GM12892 (cell line): Measurements from ENCODE around the gene ARID1A.

Experiments used
- DNase-seq: peaks from one replicate; pipeline ENCODE4 v3.0.0; 2011; ENCODE audit not compliant: insufficient read length
- FAIRE-seq: peaks from 2 replicates; lab custom pipeline; 2011; peaks lifted over from hg19 to GRCh38; lab: Jason Lieb, UNC
- POLR2A ChIP-seq: IDR thresholded peaks from 2 replicates; pipeline ENCODE4 v1.6.1; 2011; ENCODE audit warnings: low read depth, low read length, control low read depth
- POLR2AphosphoS5 ChIP-seq: IDR thresholded peaks from 2 replicates; pipeline ENCODE4 v1.6.1; 2011; ENCODE audit warnings: low read depth, low read length, control low read depth
- TAF1 ChIP-seq: IDR thresholded peaks from 2 replicates; pipeline ENCODE4 v1.6.1; 2011; ENCODE audit warnings: low read depth, mild to moderate bottlenecking, control low read depth, low read length, borderline replicate concordance

Gene ARID1A

DNA sequence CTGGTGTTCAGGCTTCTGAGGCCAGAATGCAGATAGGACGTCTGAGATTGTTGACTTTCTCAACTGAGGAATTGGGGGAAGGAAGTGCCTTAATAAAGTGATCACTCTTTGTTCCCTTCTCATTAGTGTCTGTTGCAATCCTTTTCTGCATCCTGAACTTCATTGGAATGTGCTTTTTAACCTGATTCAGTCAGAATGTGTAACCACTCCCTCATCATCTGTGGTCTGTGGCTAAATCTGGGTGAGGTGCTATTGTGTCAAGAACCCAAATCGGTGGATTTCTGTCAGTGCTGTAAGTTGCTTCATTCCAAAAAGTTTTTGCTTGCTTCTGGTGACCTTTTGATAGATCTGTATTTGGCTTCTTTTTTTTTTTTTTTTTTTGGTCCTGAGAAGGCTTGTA, 38.2 kb downstream of the ARID1A start:
- DNase-seq, result no peak
- TF ChIP-seq TAF1, result no peak
- no peak for TF ChIP-seq POLR2A
- no peak for TF ChIP-seq POLR2AphosphoS5
- FAIRE-seq, result no peak

DNA sequence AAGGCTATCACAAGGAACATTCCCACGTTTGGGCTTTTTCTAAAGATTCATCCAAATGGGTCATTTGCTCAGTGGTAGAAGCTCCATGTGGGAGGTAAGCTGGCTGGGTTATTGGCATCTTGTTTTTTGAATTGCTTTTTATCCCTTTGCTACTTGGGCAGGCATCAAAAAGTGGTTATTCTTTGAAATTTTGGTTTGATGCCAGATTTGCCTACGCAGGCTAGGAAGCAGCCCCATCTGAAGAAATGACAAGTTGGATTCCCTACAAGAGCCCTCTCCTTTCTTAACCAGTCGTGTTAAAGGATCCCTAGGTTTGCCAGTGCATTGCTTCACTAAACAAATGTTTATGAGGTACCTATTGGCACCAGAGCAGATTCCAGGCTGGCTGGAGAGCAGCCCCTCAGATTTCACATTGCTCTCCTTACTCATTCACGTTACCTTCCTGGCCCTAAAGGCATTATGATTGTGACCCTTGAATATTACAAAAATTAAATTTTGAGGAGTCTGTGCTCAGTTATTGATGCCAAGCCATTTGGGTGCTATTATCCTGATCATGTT, 38.8 kb downstream of the ARID1A start:
- no peak for FAIRE-seq
- no peak for TF ChIP-seq POLR2AphosphoS5
- no peak for DNase-seq

- FAIRE-seq (no peak), DNase-seq (no peak)
- TF ChIP-seq POLR2A, result no peak
- TF ChIP-seq POLR2AphosphoS5, result no peak
- TF ChIP-seq TAF1, result no peak
Observed at GRCh38 chr1:26739329-26739914, 43.6 kb downstream of the ARID1A start.

DNA sequence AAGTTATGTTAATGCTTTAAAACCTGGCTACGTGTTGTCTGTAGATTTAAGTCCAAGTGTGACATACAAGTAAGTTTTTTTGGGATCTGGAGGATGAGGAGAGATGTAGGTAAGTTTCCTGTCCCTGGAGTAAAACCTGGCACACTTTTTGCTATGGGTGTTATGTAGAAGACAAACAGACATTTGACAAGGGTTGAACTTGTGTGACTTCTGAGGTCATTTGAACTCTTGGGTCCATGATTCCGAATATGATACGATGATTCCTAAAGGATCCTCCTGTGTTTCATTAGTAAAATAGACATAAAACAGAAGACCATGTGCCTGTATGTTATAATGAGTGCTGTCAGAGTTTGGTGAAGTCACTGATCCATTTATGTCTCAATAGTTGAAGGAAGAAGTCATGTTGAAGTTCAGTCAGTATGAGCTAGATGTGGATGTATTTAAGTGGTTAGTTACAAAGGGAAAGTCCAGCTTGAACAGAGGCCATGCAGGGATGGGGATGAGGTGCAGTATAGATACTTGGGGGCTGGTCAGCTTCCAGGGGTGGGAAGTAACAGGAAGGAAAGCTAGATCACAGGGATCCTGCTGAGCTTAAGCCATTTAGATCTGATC, 44.3 kb downstream of the ARID1A start:
- FAIRE-seq (peak; percentile 74), DNase-seq (no peak)
- TF ChIP-seq POLR2A (no peak), TAF1 (no peak), POLR2AphosphoS5 (no peak)

DNA sequence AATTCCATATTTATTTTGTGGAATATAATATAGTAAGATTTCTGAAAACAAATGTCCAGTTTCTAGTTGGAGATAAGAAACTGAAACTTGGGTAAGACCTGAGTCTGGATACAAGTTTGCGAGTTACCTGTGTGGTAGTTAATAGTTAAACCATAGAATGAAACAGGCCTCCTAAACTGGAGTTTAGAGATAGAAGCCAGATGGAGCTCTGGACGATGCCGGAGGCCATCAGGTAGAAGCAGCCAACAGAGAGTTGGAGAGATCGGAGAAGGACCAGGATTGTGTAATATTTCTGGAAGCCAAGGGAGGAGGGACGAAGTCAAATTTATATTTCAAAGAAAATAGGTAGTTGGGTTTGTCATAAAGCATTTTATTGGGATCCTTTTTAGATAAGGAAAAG, 45.1 kb downstream of the ARID1A start:
- no peak for TF ChIP-seq TAF1
- no peak for TF ChIP-seq POLR2A
- TF ChIP-seq POLR2AphosphoS5, result no peak
- FAIRE-seq (no peak), DNase-seq (no peak)

GRCh38 chr1:26743426-26744059, 47.7 kb downstream of the ARID1A start:
- DNase-seq (no peak), FAIRE-seq (no peak)

DNA sequence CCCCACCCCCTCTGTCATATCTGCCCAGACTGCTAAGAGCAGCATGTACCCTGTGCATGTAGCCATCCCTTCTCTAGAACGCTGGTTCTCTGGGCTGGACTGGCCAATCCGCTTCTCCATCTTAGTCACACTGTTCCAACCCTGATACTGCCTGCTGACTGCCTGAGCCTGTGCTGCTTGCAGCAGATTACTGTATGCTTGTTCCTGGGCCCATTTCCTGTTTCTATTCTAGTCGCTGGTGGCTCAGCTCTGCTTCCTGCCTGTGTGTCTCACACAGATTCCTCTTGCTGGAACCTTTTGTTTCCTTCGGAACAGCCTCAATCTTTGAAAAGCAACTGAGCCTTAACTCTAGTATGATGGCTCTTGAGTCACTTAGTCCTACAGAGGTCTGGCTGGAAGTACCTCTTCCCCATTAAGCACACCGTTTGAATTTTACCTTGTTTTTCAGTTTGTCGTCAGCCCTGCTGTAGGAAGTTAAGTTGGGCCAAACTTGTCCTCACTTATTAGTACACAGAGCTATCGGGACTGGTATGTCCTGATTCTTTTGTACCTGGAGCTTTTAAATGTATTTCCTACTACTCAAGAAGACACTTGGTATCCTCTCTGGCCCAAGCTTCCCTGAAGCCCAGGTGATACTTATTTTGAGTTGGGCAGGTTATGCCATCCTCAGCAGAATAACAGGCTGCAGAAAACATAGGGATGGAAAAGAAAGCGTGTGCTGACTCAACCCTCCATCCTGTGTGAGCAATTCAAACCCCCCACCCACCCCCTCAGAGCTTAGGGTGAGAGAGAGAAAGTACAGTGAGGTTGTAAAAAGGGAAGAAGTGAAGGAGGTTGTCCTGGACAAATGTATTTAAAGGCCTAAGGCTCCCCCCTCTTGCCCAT, 48.5 kb downstream of the ARID1A start:
- peak; percentile 99 for FAIRE-seq
- TF ChIP-seq TAF1 (peak; percentile 64; the same call in 1 of the 2 replicates), POLR2A (peak; percentile 68; the same call in 1 of the 2 replicates), POLR2AphosphoS5 (peak; percentile 71)
- DNase-seq, result peak; percentile 54

More at GRCh38 chr1:26743426-26744059, 47.7 kb downstream of the ARID1A start:
- TF ChIP-seq POLR2A (no peak), POLR2AphosphoS5 (no peak), TAF1 (no peak)

GRCh38 chr1:26745191-26745590, 49.4 kb downstream of the ARID1A start:
- FAIRE-seq, result no peak
- TF ChIP-seq TAF1 (no peak), POLR2AphosphoS5 (no peak), POLR2A (no peak)
- no peak for DNase-seq

GRCh38 chr1:26747048-26747447, 51.2 kb downstream of the ARID1A start:
- TF ChIP-seq TAF1 (no peak), POLR2A (no peak), POLR2AphosphoS5 (no peak)
- FAIRE-seq (peak; percentile 21), DNase-seq (no peak)

DNA sequence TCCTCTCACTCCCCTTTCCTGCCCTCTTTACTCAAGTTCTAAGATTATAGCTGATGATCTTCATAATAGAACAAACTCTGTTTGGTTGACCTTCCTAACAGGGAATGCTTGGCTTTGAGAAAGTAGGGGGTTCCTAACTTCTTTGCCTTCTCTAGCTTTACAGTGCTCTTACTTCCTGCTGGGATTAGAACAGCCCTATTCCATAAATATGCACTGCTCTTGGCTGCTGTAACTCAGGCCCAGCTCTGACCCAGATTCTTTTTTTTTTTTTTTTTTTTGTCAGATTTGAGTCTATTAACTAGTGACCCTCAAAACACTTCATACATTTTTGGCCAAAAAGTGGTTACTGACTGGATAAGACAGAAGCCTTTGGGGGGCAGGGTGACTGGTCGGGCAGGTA, 52.5 kb downstream of the ARID1A start:
- TF ChIP-seq POLR2AphosphoS5 (no peak), TAF1 (no peak), POLR2A (no peak)
- FAIRE-seq, result no peak
- no peak for DNase-seq

GRCh38 chr1:26749458-26749857, 53.6 kb downstream of the ARID1A start:
- TF ChIP-seq POLR2AphosphoS5 (no peak), TAF1 (no peak), POLR2A (no peak)
- no peak for DNase-seq
- FAIRE-seq, result no peak

GRCh38 chr1:26750428-26750827, 54.6 kb downstream of the ARID1A start:
- TF ChIP-seq POLR2AphosphoS5 (no peak), TAF1 (no peak), POLR2A (no peak)
- FAIRE-seq (no peak), DNase-seq (no peak)
